Lung microvascular endothelial cell (primary cell): ENCODE measurements around the gene ORC3. TPM values are rescaled to one million over a fixed set of nuclear protein-coding genes. Genes with fewer than 3 reads are reported as not detected.
"Not testable (repeated sequence)": the region's sequence is repeated elsewhere in the genome, so short reads cannot be mapped to it uniquely, and the experiment has no call there.

Experiments
- DNase-seq, 2 donors: peaks; one replicate each; pipeline versions ENCODE4 v3.0.0 to v3.0.0-alpha.2; 2010; ENCODE audit warnings: low read depth in 2 of 2
- total RNA-seq: library from RNA; depleted of rRNA; stranded (reverse); fragments of >200 nt; gene quantifications from 2 replicates; pipeline ENCODE4 v1.2.1, GENCODE V29; 2014

The ORC3 gene
- total RNA-seq, 1 donor from 2014 or later: 7.9 TPM

- DNase-seq: not testable (repeated sequence)
These were observed 106.9 kb downstream of the ORC3 start for GRCh38 chr6:87696817-87697216.

GRCh38 chr6:87697581-87698546 lies 107.9 kb downstream of the ORC3 start:
- peak; percentile 63 to 89 for DNase-seq

DNA sequence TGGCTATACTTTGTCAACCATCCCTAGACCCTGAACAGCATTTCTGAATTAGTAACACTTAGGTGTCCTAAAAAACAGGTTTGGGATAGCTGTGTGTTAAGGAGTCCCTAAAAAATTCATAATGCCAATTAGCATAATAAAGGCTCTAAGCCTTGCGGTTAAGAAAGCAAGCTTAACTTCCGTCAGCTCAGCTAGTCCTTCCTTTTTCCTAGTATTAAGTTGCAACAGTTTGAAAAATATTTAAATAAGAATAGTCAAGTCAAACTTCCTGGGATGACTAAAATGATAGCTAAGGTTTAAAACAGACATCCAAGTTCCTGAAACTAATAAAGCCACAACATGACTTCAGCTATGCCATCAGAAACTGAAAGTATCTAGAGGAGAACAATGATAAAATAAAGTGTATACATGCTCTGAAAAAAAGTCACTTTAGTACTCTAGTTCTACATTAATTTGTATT lies 108.6 kb downstream of the ORC3 start:
- peak; percentile 42 to 65 for DNase-seq

DNA sequence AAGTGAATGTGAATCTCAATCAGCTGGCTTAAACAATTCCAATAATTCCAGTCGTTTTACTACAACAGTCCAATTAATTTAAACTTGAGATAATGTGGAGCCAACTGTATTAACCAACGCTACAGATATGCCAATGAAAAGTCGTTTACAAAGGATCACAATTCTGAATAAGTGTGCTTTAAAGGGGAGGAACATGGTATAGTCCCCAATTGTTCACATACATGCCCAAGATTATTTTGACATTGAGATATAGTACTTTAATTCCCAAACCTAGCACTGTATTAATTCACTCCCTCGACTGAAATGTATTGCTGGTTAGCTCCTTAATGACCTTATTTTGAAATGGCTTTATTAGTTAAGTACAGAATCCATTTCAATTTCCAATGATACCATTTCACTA lies 109.6 kb downstream of the ORC3 start:
- no peak for DNase-seq

- DNase-seq: peak; percentile 71 to 85
These were observed 110.7 kb downstream of the ORC3 start for GRCh38 chr6:87700397-87701343.

- peak in 1 of 2 donors; percentile 13 for DNase-seq
These were observed 111.4 kb downstream of the ORC3 start for GRCh38 chr6:87701344-87701675.

DNA sequence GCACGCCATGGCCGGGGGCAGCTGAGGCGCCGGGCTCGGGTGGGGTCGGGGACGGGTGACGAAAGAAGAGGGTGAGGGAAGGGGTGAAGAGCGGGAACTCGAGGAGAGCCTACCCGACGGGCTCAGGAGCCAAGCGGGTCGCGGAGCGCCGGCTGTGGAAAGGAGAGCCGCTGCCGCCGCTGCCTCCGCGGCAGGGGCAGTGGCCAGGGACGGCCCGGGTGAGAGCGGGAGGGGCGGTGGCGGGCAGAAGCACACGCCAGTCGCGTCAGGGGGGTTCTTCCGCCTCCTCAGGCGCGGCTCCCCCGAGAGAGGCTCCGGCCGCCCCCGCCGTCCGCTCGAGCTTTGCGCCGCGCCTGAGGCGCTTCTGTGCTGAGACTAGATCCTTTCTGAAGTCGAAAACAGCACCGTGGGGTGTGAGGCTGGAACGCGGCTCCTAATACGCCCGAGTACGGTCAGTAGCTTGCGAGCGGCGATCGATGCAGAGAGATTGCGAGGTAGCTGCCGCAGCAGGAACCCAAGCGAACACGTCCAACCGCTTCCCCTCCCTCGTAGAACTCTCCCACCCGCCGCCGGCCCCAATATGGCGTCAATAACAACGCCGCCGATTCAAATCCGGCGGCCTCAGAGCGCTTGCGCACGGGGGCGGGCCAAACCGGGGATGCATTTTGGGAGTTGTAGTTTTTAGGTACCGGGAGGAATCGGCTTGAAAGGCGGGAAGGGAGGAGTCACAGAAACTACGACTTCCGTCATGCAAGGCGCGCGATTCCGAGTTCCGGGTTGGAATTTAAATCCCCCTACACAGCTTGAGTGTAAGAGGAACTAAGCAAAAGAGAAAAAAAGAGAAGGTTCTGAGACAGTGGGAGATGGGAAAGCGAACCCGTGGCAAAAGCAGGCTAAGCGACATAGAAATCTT lies 112.0 kb downstream of the ORC3 start, which contains the start of gene AKIRIN2:
TSS of gene AKIRIN2 (minus strand) at position 558 of the 913 bp plus-strand sequence. CDS start at position 9, 549 bp downstream.
- DNase-seq: peak; percentile 99 to 100

DNA sequence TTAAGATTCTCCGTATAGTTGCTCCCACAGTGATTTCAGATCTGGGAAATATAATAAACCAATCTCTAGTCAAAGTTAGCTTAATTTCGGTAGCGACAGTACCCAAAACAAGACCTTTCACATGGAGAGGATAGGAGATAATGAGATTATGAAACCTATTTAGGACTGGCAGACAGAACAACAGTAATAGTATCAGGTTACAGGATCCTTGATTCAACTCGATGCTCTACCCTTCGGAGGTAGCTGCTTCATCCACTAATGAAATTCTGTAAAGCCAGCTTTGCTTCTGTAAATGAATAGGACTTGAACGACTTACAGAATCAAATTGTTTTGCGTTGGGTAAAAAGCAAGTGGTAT lies 112.6 kb downstream of the ORC3 start:
- DNase-seq: peak; percentile 57 to 65

DNA sequence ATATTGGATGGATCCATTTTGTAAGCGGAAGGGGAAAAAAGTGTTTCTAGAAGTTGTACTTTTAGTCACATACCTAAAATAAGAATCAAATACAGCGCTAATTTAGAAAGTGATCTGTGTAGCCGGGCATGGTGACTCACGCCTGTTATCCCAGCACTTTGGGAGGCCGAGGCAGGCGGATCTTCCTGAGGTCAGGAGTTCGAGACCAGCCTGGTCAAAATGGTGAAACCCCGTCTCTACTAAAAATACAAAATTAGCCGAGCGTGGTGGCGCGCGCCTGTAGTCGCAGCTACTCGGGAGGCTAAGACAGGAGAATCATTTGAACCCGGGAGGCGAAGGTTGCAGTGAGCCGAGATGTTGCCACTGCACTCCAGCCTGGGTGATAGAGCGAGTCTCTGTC lies 113.1 kb downstream of the ORC3 start:
- DNase-seq: peak; percentile 16 to 40

- DNase-seq: no peak
These were observed 115.2 kb downstream of the ORC3 start for GRCh38 chr6:87705070-87705691.

- no peak for DNase-seq
These were observed 116.4 kb downstream of the ORC3 start for GRCh38 chr6:87706187-87706966.

DNA sequence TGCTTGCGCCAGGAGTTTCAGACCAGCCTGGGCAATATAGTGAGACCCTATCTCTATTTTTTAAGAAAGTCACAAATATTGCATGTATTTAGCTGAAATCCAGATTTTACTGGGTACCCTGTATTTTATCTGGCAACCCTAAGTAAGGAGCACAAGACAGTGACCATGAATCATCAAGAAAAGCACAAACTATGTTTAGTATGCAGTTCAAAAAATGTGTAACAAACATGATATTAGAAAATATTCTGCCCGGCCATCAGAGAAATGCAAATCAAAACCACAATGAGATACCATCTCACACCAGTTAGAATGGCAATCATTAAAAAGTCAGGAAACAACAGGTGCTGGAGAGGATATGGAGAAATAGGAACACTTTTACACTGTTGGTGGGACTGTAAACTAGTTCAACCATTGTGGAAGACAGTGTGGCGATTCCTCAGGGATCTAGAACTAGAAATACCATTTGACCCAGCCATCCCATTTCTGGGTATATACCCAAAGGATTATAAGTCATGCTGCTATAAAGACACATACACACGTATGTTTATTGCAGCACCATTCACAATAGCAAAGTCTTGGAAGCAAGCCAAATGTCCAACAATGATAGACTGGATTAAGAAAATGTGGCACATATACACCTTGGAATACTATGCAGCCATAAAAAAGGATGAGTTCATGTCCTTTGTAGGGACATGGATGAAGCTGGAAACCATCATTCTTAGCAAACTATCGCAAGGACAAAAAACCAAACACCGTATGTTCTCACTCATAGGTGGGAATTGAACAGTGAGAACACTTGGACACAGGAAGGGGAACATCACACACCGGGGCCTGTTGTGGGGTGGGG lies 118.9 kb downstream of the ORC3 start:
- DNase-seq: not testable (repeated sequence)

DNA sequence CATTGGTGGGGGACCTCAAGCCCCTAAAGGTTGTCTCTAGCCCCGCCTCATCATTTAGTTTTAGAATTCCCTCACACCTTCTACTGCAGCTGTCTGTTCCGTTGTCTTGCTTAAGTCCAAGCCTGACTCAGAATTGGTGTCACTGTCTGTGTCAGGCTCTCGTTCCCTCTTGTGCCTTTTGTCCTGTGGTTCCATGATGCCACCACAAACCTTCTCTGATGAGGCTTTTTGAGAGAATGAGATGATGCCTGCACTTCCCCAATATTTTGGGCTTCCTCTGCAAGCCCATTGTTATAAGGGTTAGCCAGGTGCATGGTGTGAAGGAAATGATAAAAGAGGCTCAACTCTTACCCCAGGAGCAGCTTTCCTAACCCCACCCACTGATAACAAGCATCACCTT lies 120.2 kb downstream of the ORC3 start:
- DNase-seq: no peak

DNA sequence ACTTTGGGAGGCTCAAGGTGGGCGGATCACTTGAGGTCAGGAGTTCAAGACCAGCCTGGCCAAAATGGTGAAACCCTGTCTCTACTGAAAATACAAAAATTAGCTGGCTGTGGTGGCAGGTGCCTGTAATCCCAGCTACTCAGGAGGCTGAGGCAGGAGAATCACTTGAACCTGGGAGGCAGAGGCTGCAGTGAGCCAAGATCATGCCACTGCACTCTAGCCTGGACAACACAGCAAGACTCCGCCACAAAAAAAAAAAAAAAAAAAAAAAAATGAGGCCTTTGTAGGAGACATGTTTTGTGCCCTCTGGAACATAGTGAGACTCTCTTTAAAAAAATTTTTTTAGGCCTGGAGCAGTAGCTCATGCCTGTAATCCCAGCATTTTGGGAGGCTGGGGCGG lies 122.8 kb downstream of the ORC3 start:
- not testable (repeated sequence) for DNase-seq

DNA sequence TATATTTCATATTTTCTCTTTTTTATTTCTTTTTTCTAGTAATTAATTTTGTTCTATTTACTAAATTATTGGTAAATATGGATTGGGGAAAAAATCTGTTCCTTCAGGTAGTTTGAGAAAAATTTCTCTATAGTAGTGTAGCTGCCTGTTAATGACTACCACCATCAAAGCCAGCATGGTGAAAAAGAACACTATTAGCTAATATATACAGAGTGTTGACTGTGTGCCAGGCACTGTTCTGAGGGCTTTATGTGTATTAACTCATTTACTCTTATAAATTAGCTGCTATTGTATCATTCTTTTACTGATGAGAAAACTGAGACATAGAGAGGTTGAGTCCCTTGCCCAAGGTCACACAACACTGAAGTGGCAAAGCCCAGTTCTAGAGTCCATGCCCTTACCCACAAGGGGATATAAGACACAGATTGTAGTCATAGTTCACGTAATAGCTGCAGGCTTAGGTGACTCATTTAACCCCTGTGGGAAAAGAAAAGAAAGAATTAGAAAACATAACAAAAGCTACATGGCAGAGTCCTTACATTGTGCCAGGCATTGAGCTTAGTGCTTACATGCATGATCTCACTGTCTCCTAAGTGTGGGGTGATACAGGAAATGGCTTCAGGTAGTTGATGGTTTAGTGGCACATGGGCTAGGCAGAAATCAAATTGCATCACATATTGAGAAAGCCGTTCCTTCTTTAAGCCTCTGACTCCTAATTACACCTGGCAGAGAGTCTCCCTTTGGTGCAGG lies 124.3 kb downstream of the ORC3 start:
- DNase-seq: peak in 1 of 2 donors; percentile 65
